B cell (primary cell): ENCODE measurements around the gene GSE1. TPM values are rescaled to one million over a fixed set of nuclear protein-coding genes. Genes with fewer than 3 reads are reported as not detected.

Experiments
- ATAC-seq: fragments of 200-7000 bp; cut with Tn5 transposase; one replicate; pipeline ENCODE4 v1.10.0; 2021; ENCODE audit warnings: low read depth, mild to moderate bottlenecking, moderate number of reproducible peaks, moderate library complexity
- CTCF ChIA-PET: fragments of 350-600 bp; sonication (Branson Sonifier 250); formaldehyde crosslinking; loops from one replicate; lab custom pipeline; 2021; ENCODE audit warnings: antibody characterized with exemption, inconsistent platforms; lab: Charles Lee
- POLR2A ChIA-PET: fragments of 350-600 bp; sonication (Branson Sonifier 250); formaldehyde crosslinking; loops from one replicate; lab custom pipeline; 2021; ENCODE audit warnings: antibody characterized with exemption; lab: Charles Lee
- DNase-seq: peaks from one replicate; pipeline ENCODE4 v3.0.0; 2013
- H2AFZ ChIP-seq: 2 replicates; pipeline ENCODE4 v1.6.1; 2012; ENCODE audit warnings: mild to moderate bottlenecking, low read depth, low read length; ENCODE audit not compliant: insufficient read depth, poor library complexity, severe bottlenecking
- H3K27ac ChIP-seq, 2 donors: 1 replicate in 1 of 2; 2 replicates in 1 of 2; pipeline ENCODE4 v1.5.1; 2012 to 2013; ENCODE audit warnings: low read length in 2 of 2, mild to moderate bottlenecking in 2 of 2, moderate library complexity in 1 of 2
- H3K27me3 ChIP-seq, 4 experiments: fragments of 200-600 bp in 1 of 4; sonication (generic) in 1 of 4; replicated peaks in 1 of 4; 1 replicate in 2 of 4; 2 replicates in 2 of 4; pipeline versions ENCODE4 v1.6.1 to v1.7.0; 2013 to 2016; ENCODE audit warnings: low read length in 3 of 4, mild to moderate bottlenecking in 2 of 4, mixed read lengths in 1 of 4, moderate library complexity in 1 of 4; ENCODE audit not compliant: insufficient read depth in 4 of 4, control insufficient read depth in 3 of 4; ENCODE audit errors: control extremely low read depth in 1 of 4
- H3K36me3 ChIP-seq, 2 experiments: replicated peaks in 1 of 2; 1 replicate in 1 of 2; 2 replicates in 1 of 2; pipeline versions ENCODE4 v1.6.1 to v1.7.1; 2013; ENCODE audit warnings: low read length in 1 of 2; ENCODE audit not compliant: insufficient read depth in 2 of 2, control insufficient read depth in 1 of 2; ENCODE audit errors: control extremely low read depth in 1 of 2, extremely low read depth in 1 of 2
- H3K4me1 ChIP-seq, 2 donors: fragments of 200-600 bp in 1 of 2; sonication (generic) in 1 of 2; 1 replicate in 1 of 2; 2 replicates in 1 of 2; pipeline versions ENCODE4 v1.5.1 to v1.6.1; 2013 to 2017; ENCODE audit warnings: low read length in 2 of 2; ENCODE audit not compliant: control insufficient read depth in 2 of 2, insufficient read depth in 2 of 2
- H3K4me2 ChIP-seq: replicated peaks from 2 replicates; pipeline ENCODE3; 2012; ENCODE audit warnings: mild to moderate bottlenecking, low read depth, low read length; ENCODE audit not compliant: poor library complexity, severe bottlenecking
- H3K4me3 ChIP-seq, 5 experiments: fragments of 200-600 bp in 1 of 5; sonication (generic) in 1 of 5; 1 replicate in 3 of 5; 2 replicates in 2 of 5; pipeline versions ENCODE4 v1.5.1 to v1.7.0; 2011 to 2016; ENCODE audit warnings: low read length in 4 of 5, mild to moderate bottlenecking in 4 of 5, low read depth in 2 of 5, control low read depth in 1 of 5, moderate library complexity in 1 of 5; ENCODE audit not compliant: insufficient read depth in 1 of 5; ENCODE audit errors: control extremely low read depth in 1 of 5, extremely low read depth in 1 of 5
- H3K79me2 ChIP-seq: fragments of 200-600 bp; sonication (generic); one replicate; pipeline ENCODE4 v1.6.0; 2016; ENCODE audit warnings: low read length; ENCODE audit not compliant: control insufficient read depth, insufficient read depth
- H3K9ac ChIP-seq: fragments of 200-600 bp; sonication (generic); 2 replicates; pipeline ENCODE4 v1.6.1; 2017; ENCODE audit warnings: mild to moderate bottlenecking, low read length, moderate library complexity
- H3K9me3 ChIP-seq, 3 donors: one replicate each; pipeline versions ENCODE4 v1.6.1 to v1.7.1; 2013; ENCODE audit warnings: low read length in 2 of 3; ENCODE audit not compliant: control insufficient read depth in 2 of 3, insufficient read depth in 1 of 3; ENCODE audit errors: control extremely low read depth in 1 of 3
- H4K20me1 ChIP-seq: 2 replicates; pipeline ENCODE4 v1.6.0; 2012; ENCODE audit warnings: mild to moderate bottlenecking, low read length; ENCODE audit not compliant: insufficient read depth, control insufficient read depth, poor library complexity, severe bottlenecking
- H3K27ac Mint-ChIP-seq: one replicate; pipeline ENCODE4 v1.8.0; 2021; ENCODE audit warnings: mixed read lengths
- H3K27me3 Mint-ChIP-seq: one replicate; pipeline ENCODE4 v1.8.0; 2021; ENCODE audit warnings: mixed read lengths
- H3K4me1 Mint-ChIP-seq: one replicate; pipeline ENCODE4 v1.8.0; 2021; ENCODE audit warnings: mixed read lengths
- H3K4me3 Mint-ChIP-seq: one replicate; pipeline ENCODE4 v1.8.0; 2021; ENCODE audit warnings: mixed read lengths
- H3K9me3 Mint-ChIP-seq: one replicate; pipeline ENCODE4 v1.8.0; 2022; ENCODE audit warnings: mixed read lengths; ENCODE audit not compliant: insufficient read depth
- EZH2 ChIP-seq: IDR thresholded peaks from 2 replicates; pipeline ENCODE4 v1.6.1; 2012; ENCODE audit warnings: borderline replicate concordance, low read depth, mild to moderate bottlenecking, moderate library complexity, low read length; ENCODE audit not compliant: insufficient read depth, poor library complexity, severe bottlenecking
- WGBS: methylation state at CpG from one replicate; pipeline ENCODE4 v1.1.5; 2013; ENCODE audit warnings: missing lambda C conversion rate; ENCODE audit not compliant: insufficient coverage; 5-methylcytosine and 5-hydroxymethylcytosine counted together
- intact Hi-C: fragments of 100-400 bp; cut with micrococcal nuclease; formaldehyde crosslinking; loops from one replicate; pipeline ENCODE4 v1.10.0; 2022
- polyA plus RNA-seq: library from polyadenylated mRNA; depleted of rRNA; stranded (reverse); fragments of >200 nt; gene quantifications from 2 replicates; pipeline ENCODE4 v1.2.3, GENCODE V29; 2012
- total RNA-seq, 2 donors: library from RNA; stranded (reverse); fragments of 120-200 nt in 1 of 2; gene quantifications; 1 replicate in 1 of 2; 2 replicates in 1 of 2; pipeline versions ENCODE4 v1.2.3 to v1.2.4, GENCODE V29; 2013 to 2022
- TF ChIP-seq, protein P1 (sequence below): fragments of 200-600 bp; IDR thresholded peaks from one replicate; pipeline ENCODE4 v1.8.0; 2022; ENCODE audit warnings: antibody characterized with exemption, mild to moderate bottlenecking

Gene GSE1
- total and polyA plus RNA-seq, 2 donors (not counting 1 experiment from before 2014, with no cell fraction given), result 57.3 to 76.1 TPM

DNA sequence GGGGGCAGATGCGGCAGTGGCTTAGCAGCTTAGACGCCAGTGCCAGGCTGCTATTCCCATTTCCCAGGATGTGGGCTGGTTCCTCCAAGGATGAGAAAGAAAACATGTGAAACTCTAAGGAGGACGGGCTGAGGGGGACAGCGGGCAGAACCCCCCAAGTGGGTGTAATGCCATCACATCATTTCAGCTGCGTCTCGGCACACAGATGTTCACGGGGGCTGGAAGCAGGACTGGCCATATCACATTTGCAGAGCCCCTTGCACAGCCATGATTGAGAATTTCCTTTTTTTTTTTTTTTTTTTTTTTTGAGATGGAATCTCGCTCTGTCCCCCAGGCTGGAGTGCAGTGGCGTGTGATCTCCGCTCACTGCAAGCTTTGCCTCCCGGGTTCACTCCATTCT is 90.9 kb downstream of the GSE1 start:
- ATAC-seq, result no peak
- Histone ChIP-seq H3K4me2 (no peak overlapping the region), H3K36me3 (peaks cover 0 to 18% of the 10 kb centered on the region in 2 experiments), H3K27ac (no peak overlapping the region), H3K79me2 (no peaks in the 10 kb centered on the region), H3K9me3 (peaks cover 0 to 8% (median 0%) of the 10 kb centered on the region in 3 donors), H4K20me1 (peaks cover 5% of the 10 kb centered on the region), H3K4me3 (no peak overlapping the region), H3K27me3 (no peaks in the 10 kb centered on the region), H2AFZ (no peak overlapping the region), H3K4me1 (no peaks in the 10 kb centered on the region), H3K9ac (no peak overlapping the region)
- POLR2A ChIA-PET, result no interaction called here
- Mint-ChIP-seq H3K9me3 (no peaks in the 10 kb centered on the region), H3K4me1 (no peaks in the 10 kb centered on the region), H3K27ac (no peak overlapping the region), H3K27me3 (no peaks in the 10 kb centered on the region), H3K4me3 (no peak overlapping the region)
- CTCF ChIA-PET, result interaction anchor here (0.8 to 1.2 kb wide), 2 partner anchors 15 to 45 kb away, joined by 3 read pairs; no protein-coding TSS in a partner anchor
- TF ChIP-seq, protein P1, sequence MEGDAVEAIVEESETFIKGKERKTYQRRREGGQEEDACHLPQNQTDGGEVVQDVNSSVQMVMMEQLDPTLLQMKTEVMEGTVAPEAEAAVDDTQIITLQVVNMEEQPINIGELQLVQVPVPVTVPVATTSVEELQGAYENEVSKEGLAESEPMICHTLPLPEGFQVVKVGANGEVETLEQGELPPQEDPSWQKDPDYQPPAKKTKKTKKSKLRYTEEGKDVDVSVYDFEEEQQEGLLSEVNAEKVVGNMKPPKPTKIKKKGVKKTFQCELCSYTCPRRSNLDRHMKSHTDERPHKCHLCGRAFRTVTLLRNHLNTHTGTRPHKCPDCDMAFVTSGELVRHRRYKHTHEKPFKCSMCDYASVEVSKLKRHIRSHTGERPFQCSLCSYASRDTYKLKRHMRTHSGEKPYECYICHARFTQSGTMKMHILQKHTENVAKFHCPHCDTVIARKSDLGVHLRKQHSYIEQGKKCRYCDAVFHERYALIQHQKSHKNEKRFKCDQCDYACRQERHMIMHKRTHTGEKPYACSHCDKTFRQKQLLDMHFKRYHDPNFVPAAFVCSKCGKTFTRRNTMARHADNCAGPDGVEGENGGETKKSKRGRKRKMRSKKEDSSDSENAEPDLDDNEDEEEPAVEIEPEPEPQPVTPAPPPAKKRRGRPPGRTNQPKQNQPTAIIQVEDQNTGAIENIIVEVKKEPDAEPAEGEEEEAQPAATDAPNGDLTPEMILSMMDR, result no peak
- TF ChIP-seq EZH2, result no peak
- 97% methylated on average over 4 of the region's 11 CpGs for WGBS
- intact Hi-C loops, result no loop called here
- no peak for DNase-seq

DNA sequence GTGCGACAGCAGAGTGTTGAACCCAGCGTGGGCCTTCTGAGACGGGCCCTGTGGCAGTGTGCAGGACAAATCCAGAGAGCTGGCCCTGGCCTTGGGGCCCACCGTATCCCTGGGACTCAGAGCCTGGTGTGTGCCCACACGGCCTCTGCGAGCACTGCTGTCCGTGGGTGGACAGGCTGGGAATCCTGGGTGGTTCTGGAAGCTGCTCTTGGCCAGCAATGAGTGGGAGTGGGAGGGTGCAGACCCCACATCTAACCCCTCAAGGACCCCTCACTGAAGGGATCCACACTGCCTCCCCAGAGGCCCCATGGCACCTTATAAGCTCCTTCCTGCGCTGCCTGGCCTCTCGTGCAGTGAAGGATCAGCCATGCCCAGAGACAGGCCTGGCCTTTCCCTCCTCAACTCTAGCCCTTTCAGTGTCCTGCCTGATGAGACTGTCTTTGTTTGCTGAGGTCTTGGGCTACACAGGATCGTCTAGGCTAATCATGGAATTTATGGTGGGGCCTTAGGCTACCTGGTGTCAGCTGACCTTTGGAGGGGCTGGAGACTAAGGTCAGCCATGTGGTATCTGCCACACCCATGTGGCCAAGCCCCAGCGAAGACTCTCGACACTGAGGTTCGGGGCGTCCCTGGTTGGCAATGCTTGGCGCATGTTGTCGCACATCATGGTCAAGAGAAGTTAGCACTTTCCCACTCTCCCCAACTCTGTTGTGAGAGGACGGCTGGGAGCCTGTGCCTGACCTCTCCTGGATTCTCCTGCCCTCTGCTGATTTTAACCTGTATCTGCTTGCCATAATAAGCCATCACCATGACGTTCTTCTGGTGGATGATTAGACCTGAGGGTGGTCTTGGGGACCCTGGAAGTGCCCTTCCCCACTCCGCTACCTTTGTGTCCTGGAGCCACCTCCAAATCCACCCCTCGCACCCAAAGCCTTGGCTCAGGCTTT is 92.1 kb downstream of the GSE1 start:
- Mint-ChIP-seq H3K27me3 (no peaks in the 10 kb centered on the region), H3K27ac (no peak overlapping the region), H3K4me3 (no peak overlapping the region), H3K4me1 (no peaks in the 10 kb centered on the region), H3K9me3 (no peaks in the 10 kb centered on the region)
- H3K9ac ChIP-seq, result no peak overlapping the region
- no peak for ATAC-seq
- intact Hi-C loops, result no loop called here
- no peaks in the 10 kb centered on the region for H3K27me3 ChIP-seq
- peaks cover 11% of the 10 kb centered on the region for H4K20me1 ChIP-seq
- H3K27ac ChIP-seq, result no peak overlapping the region
- 93% methylated on average over 13 of the region's 20 CpGs for WGBS
- H3K79me2 ChIP-seq, result no peaks in the 10 kb centered on the region
- TF ChIP-seq, protein P1, result no peak
- H3K4me1 ChIP-seq, result no peaks in the 10 kb centered on the region
- H3K36me3 ChIP-seq, result peaks cover 0 to 26% of the 10 kb centered on the region in 2 experiments
- H3K4me2 ChIP-seq, result no peak overlapping the region
- ChIA-PET POLR2A (interaction anchor here (0.6 kb wide), 1 partner anchor 16 kb away, joined by 10 read pairs; the partner anchor contains the start of gene GINS2), CTCF (no interaction called here)
- H3K9me3 ChIP-seq, result peaks cover 0 to 8% (median 0%) of the 10 kb centered on the region in 3 donors
- no peak for DNase-seq
- no peak overlapping the region for H3K4me3 ChIP-seq
- no peak overlapping the region for H2AFZ ChIP-seq
